Smooth muscle cell (in vitro differentiated cells): Measurements from ENCODE around the gene AGAP1. TPM values are rescaled to one million over a fixed set of nuclear protein-coding genes. Genes with fewer than 3 reads are reported as not detected.

Experiments used
- DNase-seq: peaks from one replicate; lab custom pipeline; 2025; ENCODE audit not compliant: unreplicated experiment; lab: John Stamatoyannopoulos, UW
- H2AFZ ChIP-seq: fragments of 200-600 bp; sonication (generic); 2 replicates; pipeline ENCODE4 v1.6.0; 2016; ENCODE audit warnings: antibody characterized with exemption, low read depth, mild to moderate bottlenecking
- H3F3A ChIP-seq: fragments of 200-600 bp; sonication (generic); 2 replicates; pipeline ENCODE4 v1.6.0; 2017; ENCODE audit warnings: antibody characterized with exemption, low read depth
- H3K27ac ChIP-seq: fragments of 200-600 bp; sonication (generic); 2 replicates; pipeline ENCODE4 v1.5.1; 2016; ENCODE audit warnings: low read depth, mild to moderate bottlenecking
- H3K27me3 ChIP-seq: fragments of 200-600 bp; sonication (generic); 2 replicates; pipeline ENCODE4 v1.6.1; 2016; ENCODE audit warnings: low read depth, mild to moderate bottlenecking
- H3K36me3 ChIP-seq: fragments of 200-600 bp; sonication (generic); 2 replicates; pipeline ENCODE4 v1.5.1; 2016; ENCODE audit warnings: low read depth
- H3K4me1 ChIP-seq: fragments of 200-600 bp; sonication (generic); 2 replicates; pipeline ENCODE4 v1.5.1; 2016; ENCODE audit warnings: low read depth
- H3K4me2 ChIP-seq: fragments of 200-600 bp; sonication (generic); 2 replicates; pipeline ENCODE4 v1.6.0; 2016; ENCODE audit warnings: mild to moderate bottlenecking
- H3K4me3 ChIP-seq: fragments of 200-600 bp; sonication (generic); 2 replicates; pipeline ENCODE4 v1.5.1; 2016; ENCODE audit warnings: mild to moderate bottlenecking
- H3K79me2 ChIP-seq: fragments of 200-600 bp; sonication (generic); 2 replicates; pipeline ENCODE4 v1.6.0; 2016; ENCODE audit warnings: low read depth, mild to moderate bottlenecking
- H3K9ac ChIP-seq: fragments of 200-600 bp; sonication (generic); 2 replicates; pipeline ENCODE4 v1.6.0; 2016; ENCODE audit warnings: low read depth
- H3K9me3 ChIP-seq: fragments of 200-600 bp; sonication (generic); replicated peaks from 2 replicates; pipeline ENCODE4 v1.5.1; 2016; ENCODE audit warnings: low read depth
- H4K20me1 ChIP-seq: fragments of 200-600 bp; sonication (generic); 2 replicates; pipeline ENCODE4 v1.6.0; 2016; ENCODE audit warnings: low read depth
- CTCF ChIP-seq: fragments of 200-600 bp; sonication (generic); IDR thresholded peaks from 2 replicates; pipeline ENCODE4 v1.5.1; 2017; ENCODE audit warnings: borderline replicate concordance, mild to moderate bottlenecking, antibody characterized with exemption; ENCODE audit not compliant: insufficient read depth, poor library complexity, severe bottlenecking
- WGBS: methylation state at CpG from one replicate; pipeline ENCODE4 v1.1.7; 2016; ENCODE audit warnings: low lambda C conversion rate; 5-methylcytosine and 5-hydroxymethylcytosine counted together
- polyA plus RNA-seq: library from polyadenylated mRNA; unstranded; fragments of >200 nt; fragmentation: Nextera tagmentation; extraction: Ambion mirVana; gene quantifications from 2 replicates; pipeline ENCODE4 v1.2.1, GENCODE V29; 2016
- total RNA-seq: library from RNA; depleted of rRNA; stranded (reverse); fragments of >200 nt; gene quantifications from 2 replicates; pipeline ENCODE4 v1.2.3, GENCODE V29; 2014

AGAP1 gene
- total and polyA plus RNA-seq, 2 experiments from 2014 or later: 3.9 to 9.8 TPM

- peaks cover 21% of the 10 kb centered on the region for H3K79me2 ChIP-seq
- no peak for DNase-seq
- H4K20me1 ChIP-seq: peaks cover 95% of the 10 kb centered on the region
Measured at GRCh38 chr2:235666213-235666781, 172.5 kb downstream of the AGAP1 start.

GRCh38 chr2:235668782-235669181 is 174.9 kb downstream of the AGAP1 start:
- DNase-seq: no peak
- Histone ChIP-seq H3K4me2 (peak overlapping the region; percentile 83), H3K36me3 (no peaks in the 10 kb centered on the region), H3K9ac (no peak overlapping the region), H2AFZ (no peak overlapping the region), H3K27me3 (peaks cover 50% of the 10 kb centered on the region), H3K9me3 (no peaks in the 10 kb centered on the region), H4K20me1 (peaks cover 95% of the 10 kb centered on the region), H3K4me3 (no peak overlapping the region), H3K4me1 (peaks cover 34% of the 10 kb centered on the region), H3K79me2 (peaks cover 8% of the 10 kb centered on the region), H3F3A (no peaks in the 10 kb centered on the region), H3K27ac (peak overlapping the region; percentile 52)
- TF ChIP-seq CTCF: no peak
- WGBS: 76% methylated on average over 4 of the region's 4 CpGs

More at GRCh38 chr2:235666213-235666781, 172.5 kb downstream of the AGAP1 start:
- no peak overlapping the region for H3K27ac ChIP-seq
- no peaks in the 10 kb centered on the region for H3K9me3 ChIP-seq
- peaks cover 22% of the 10 kb centered on the region for H3K4me1 ChIP-seq
- H3K27me3 ChIP-seq: peaks cover 37% of the 10 kb centered on the region
- WGBS: 0% methylated on average over 4 of the region's 4 CpGs
- no peaks in the 10 kb centered on the region for H3K36me3 ChIP-seq
- no peak overlapping the region for H3K9ac ChIP-seq
- H2AFZ ChIP-seq: no peak overlapping the region
- peak overlapping the region; percentile 73 for H3K4me2 ChIP-seq
- peak overlapping the region; percentile 39 for H3K4me3 ChIP-seq
- no peaks in the 10 kb centered on the region for H3F3A ChIP-seq
- no peak for TF ChIP-seq CTCF

- Histone ChIP-seq H3K36me3 (no peaks in the 10 kb centered on the region), H3K27me3 (peaks cover 50% of the 10 kb centered on the region), H3K9me3 (no peaks in the 10 kb centered on the region), H3K27ac (peak overlapping the region; percentile 52), H3K4me2 (peak overlapping the region; percentile 83), H2AFZ (no peak overlapping the region), H3K9ac (no peak overlapping the region), H3K4me1 (peaks cover 34% of the 10 kb centered on the region), H3K79me2 (peaks cover 9% of the 10 kb centered on the region), H4K20me1 (peaks cover 95% of the 10 kb centered on the region), H3F3A (no peaks in the 10 kb centered on the region), H3K4me3 (peak overlapping the region; percentile 49)
- no peak for TF ChIP-seq CTCF
- DNase-seq: no peak
- WGBS: 2% methylated on average over 51 of the region's 77 CpGs
Measured at GRCh38 chr2:235669269-235669831, 175.5 kb downstream of the AGAP1 start.
